D721Med (cell line): Measurements from ENCODE around the gene APOBEC3A.
"Not testable (repeated sequence)": the region's sequence is repeated elsewhere in the genome, so short reads cannot be mapped to it uniquely, and the experiment has no call there.

Source experiments
- DNase-seq: peaks from one replicate; pipeline ENCODE4 v3.0.0; 2011; ENCODE audit warnings: low spot score; ENCODE audit not compliant: insufficient read length
- FAIRE-seq: peaks from 2 replicates; lab custom pipeline; 2011; peaks lifted over from hg19 to GRCh38; lab: Jason Lieb, UNC
- TF ChIP-seq, protein P1 (sequence below): IDR thresholded peaks from 2 replicates; pipeline ENCODE4 v1.5.1; 2012; ENCODE audit warnings: mild to moderate bottlenecking, control low read depth; ENCODE audit not compliant: insufficient read depth; ENCODE audit errors: missing control alignments

The APOBEC3A gene

DNA sequence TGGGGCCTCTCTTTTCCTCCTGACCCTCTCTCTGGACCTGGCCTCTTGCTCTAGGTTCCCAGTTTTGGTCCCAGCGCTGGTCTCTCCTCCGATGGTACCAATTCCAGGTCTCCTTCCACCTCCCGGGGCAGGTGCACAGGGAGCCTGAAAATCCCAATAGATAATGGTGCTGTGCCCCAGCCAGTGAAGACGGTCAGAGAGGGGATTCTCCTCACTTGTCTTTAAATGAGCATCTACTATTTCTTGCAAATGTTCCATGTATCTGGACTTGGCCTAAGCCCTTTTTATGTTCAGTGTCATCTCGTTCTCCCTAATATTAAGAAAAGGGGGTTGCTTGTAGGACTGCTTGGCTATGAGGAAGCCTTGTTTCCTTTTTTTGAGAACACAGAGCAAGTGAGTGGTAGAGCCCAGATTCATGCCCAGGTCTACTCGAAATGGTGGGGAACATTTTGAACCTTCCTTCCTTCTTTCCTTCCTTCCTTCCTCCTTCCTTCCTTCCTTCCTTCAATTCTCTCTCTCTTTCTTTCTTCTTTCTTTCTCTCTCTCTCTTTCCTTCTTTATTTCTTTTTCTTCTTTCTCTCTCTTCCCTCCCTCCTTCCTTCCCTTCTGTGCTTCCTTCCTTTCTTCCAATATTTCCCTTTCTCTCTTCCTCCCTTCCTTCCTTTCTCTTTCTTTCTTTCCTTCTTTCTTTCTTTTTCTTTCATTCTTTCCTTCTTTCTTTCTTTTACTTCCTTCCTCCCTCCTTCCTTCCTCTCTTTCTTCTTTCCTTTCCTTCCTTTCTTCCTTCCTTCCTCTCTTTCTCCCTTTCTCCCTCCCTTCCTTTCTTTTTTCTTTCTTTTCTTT is 620 bp downstream of the APOBEC3A start:
- TF ChIP-seq, protein P1, sequence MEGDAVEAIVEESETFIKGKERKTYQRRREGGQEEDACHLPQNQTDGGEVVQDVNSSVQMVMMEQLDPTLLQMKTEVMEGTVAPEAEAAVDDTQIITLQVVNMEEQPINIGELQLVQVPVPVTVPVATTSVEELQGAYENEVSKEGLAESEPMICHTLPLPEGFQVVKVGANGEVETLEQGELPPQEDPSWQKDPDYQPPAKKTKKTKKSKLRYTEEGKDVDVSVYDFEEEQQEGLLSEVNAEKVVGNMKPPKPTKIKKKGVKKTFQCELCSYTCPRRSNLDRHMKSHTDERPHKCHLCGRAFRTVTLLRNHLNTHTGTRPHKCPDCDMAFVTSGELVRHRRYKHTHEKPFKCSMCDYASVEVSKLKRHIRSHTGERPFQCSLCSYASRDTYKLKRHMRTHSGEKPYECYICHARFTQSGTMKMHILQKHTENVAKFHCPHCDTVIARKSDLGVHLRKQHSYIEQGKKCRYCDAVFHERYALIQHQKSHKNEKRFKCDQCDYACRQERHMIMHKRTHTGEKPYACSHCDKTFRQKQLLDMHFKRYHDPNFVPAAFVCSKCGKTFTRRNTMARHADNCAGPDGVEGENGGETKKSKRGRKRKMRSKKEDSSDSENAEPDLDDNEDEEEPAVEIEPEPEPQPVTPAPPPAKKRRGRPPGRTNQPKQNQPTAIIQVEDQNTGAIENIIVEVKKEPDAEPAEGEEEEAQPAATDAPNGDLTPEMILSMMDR: no peak
- DNase-seq (no peak), FAIRE-seq (no peak)

DNA sequence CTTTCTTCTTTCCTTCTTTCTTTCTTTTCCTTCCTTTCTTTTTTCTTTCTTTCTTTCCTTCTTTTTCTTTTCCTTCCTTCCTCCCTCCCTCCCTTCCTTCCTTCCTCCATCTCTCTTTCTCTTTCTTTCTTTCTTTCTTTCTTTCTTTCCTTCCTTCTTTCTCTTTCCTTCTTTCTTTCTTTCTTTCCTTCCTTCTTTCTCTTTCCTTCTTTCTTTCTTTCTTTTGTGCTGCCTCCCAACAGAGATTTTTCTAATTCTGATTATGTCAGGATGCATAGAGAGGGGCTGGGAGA is 1.2 kb downstream of the APOBEC3A start:
- FAIRE-seq, DNase-seq: not testable (repeated sequence)

DNA sequence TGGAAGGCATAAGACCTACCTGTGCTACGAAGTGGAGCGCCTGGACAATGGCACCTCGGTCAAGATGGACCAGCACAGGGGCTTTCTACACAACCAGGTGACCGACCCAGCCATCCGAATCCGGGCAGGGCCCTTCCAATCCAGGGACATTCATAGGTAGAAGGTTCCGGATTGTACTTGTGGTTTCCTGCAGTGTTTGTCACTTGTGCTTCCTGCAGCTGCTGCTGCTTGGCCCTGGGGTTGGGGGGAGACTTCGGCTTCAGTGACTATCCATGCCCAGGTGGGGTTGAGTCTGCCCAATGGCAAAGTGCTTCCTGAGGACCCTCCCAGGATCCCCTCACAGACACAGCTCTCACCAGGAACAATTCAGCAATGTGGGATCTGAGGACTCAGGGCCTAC is 2.2 kb downstream of the APOBEC3A start:
- DNase-seq: no peak
- FAIRE-seq: no peak
- TF ChIP-seq, protein P1: no peak

DNA sequence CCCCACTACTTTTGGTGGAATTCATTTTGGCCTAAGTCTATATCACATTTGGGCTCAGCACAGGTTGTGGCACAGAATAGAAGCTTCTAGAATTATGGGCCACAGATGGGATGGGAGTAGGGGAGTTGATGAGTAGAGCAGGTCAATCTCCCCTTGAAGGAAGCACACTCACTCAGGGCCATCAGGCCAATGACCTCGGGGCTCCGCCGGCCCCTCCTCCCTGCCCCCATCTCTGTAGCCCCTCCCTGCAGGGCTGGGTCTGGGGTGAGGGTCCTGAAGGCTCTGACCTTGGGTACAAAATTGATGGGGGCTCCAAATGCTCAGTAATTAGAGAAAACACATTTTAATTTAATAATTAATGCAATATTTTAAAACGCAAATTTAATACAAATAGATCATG is 3.3 kb downstream of the APOBEC3A start:
- FAIRE-seq, DNase-seq: not testable (repeated sequence)

DNA sequence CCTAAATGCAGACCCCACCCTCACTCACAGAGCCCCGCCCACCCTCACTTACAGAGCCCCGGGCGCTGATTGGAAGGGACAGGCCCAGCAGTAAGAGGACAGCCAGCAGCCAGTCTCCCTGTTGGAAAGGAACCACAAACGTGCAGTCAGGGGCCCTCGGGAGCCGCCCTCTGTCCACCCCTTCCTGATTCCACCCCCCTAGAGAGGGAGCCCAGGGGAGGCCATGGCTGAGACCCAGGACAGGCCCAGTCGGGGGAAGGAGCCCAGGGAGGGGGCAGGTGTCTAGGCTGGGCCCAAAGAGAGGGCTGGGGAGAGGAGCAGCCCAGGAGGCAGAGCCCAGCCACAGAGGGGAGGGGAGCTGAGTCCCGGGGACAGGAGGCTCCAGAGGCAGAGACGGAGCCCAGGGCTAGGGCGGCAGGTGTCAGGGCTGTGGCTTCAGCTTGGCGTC is 5.9 kb downstream of the APOBEC3A start:
- FAIRE-seq: not testable (repeated sequence)

DNA sequence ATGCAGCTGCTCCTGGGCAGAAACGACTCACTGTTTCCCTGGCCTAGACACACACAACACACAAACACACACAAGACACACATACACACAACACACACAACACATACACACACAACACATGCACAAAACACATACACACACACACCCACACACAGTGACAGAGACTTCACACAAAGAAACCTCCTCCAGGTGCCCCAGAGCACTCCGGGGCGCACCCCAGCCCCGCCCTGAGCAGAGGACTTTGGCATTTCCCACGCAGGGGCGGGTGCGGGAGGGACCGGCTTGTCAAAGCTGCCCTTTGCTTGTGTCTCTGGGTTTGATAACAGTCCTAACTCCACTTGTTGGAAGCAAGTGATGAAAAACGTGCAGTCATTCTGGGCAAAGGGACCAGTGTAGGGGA is 6.5 kb downstream of the APOBEC3A start:
- DNase-seq: no peak
- no peak for FAIRE-seq
- TF ChIP-seq, protein P1: no peak

More for the DNA sequence above, 5.9 kb downstream of the APOBEC3A start:
- not testable (repeated sequence) for DNase-seq

DNA sequence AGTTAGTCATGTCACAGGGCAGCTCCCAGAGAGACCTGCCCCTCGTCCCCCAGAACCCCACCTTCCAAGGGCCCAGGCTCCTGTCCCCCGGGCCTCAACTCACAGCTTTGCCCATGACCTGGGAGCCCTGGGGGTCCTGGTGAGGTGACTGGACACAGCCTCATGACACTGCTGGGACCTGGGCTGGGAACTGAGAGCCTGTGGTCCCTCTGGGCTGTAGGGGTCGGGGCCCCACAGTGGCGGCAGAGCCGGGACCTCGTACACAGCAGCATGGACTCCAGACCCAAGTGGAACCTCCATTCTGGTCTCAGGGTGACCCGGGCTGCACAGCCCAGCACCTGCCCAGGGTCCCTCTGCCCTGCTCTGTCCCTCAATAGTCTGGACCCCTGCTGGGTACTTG is 6.9 kb downstream of the APOBEC3A start:
- FAIRE-seq: no peak
- TF ChIP-seq, protein P1: no peak
- no peak for DNase-seq

DNA sequence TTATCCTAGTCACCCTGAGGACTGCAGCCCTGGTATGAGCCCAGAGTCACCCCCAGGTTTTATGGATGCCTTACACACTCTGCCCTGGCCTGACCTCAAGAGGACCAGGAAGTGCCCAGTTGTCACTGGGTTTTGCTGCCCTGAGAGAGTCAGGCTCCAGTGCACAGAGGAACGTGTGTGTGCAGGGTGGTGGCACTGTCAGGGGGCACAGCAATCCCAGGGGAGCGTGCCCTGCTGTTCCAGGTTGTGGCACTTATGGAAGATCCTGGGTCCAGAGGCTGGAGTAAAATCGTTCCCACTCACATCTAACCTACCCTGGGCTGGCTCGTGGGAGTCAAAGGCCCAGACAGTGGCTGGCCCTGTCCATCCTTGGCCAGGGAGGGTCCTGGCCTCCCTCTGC is 7.6 kb downstream of the APOBEC3A start:
- FAIRE-seq (no peak), DNase-seq (no peak)
- TF ChIP-seq, protein P1: no peak
